OCI-LY1 (cell line): ENCODE measurements around the gene DNAJA3.

Experiments used
- H2AFZ ChIP-seq: fragments of 200-600 bp; sonication (generic), shearing (Covaris generic); 2 replicates; pipeline ENCODE4 v1.6.0; 2014; ENCODE audit warnings: antibody characterized with exemption, mild to moderate bottlenecking, low read length
- H3F3A ChIP-seq: fragments of 200-600 bp; sonication (generic), shearing (Covaris generic); 2 replicates; pipeline ENCODE4 v1.6.0; 2014; ENCODE audit warnings: mild to moderate bottlenecking, antibody characterized with exemption, low read length, moderate library complexity; ENCODE audit not compliant: insufficient read depth
- H3K27ac ChIP-seq: fragments of 200-600 bp; sonication (generic); 2 replicates; pipeline ENCODE4 v1.5.1; 2014; ENCODE audit warnings: low read length, mixed run types, mild to moderate bottlenecking, low read depth; ENCODE audit not compliant: poor library complexity, severe bottlenecking
- H3K27me3 ChIP-seq: fragments of 200-600 bp; sonication (generic); 2 replicates; pipeline ENCODE4 v1.6.0; 2014; ENCODE audit warnings: antibody characterized with exemption, mild to moderate bottlenecking, low read length, moderate library complexity; ENCODE audit not compliant: insufficient read depth
- H3K36me3 ChIP-seq: fragments of 200-600 bp; sonication (generic); 2 replicates; pipeline ENCODE4 v1.6.1; 2014; ENCODE audit warnings: mild to moderate bottlenecking, antibody characterized with exemption, low read length, moderate library complexity, mixed read lengths; ENCODE audit not compliant: insufficient read depth
- H3K4me1 ChIP-seq: fragments of 200-600 bp; sonication (generic); 2 replicates; pipeline ENCODE4 v1.5.1; 2014; ENCODE audit warnings: mild to moderate bottlenecking, low read length, moderate library complexity; ENCODE audit not compliant: insufficient read depth, severe bottlenecking
- H3K4me2 ChIP-seq: fragments of 200-600 bp; sonication (generic), shearing (Covaris generic); 2 replicates; pipeline ENCODE4 v1.6.1; 2014; ENCODE audit warnings: low read length
- H3K4me3 ChIP-seq: fragments of 200-600 bp; sonication (generic); 2 replicates; pipeline ENCODE4 v1.5.1; 2014; ENCODE audit warnings: low read length, low read depth, mild to moderate bottlenecking, mixed read lengths; ENCODE audit not compliant: poor library complexity, severe bottlenecking
- H3K79me2 ChIP-seq: fragments of 200-600 bp; shearing (Covaris generic); 2 replicates; pipeline ENCODE4 v1.6.1; 2016; ENCODE audit warnings: mixed run types, low read length, mixed read lengths; ENCODE audit not compliant: insufficient read depth
- H3K9ac ChIP-seq: fragments of 200-600 bp; sonication (generic), shearing (Covaris generic); 2 replicates; pipeline ENCODE4 v1.6.1; 2014; ENCODE audit warnings: mild to moderate bottlenecking, low read length, mixed read lengths
- H3K9me2 ChIP-seq: fragments of 200-600 bp; sonication (generic), shearing (Covaris generic); 2 replicates; pipeline ENCODE4 v1.6.1; 2014; ENCODE audit warnings: low read depth, mild to moderate bottlenecking, low read length, mixed read lengths
- H3K9me3 ChIP-seq: fragments of 200-600 bp; shearing (Covaris generic); 2 replicates; pipeline ENCODE4 v1.6.1; 2014; ENCODE audit warnings: low read length, mixed read lengths
- H4K20me1 ChIP-seq: fragments of 200-600 bp; sonication (generic), shearing (Covaris generic); 2 replicates; pipeline ENCODE4 v1.6.0; 2016; ENCODE audit warnings: mild to moderate bottlenecking, low read length; ENCODE audit not compliant: insufficient read depth
- CTCF ChIP-seq: fragments of 200-600 bp; sonication (generic), shearing (Covaris generic); IDR thresholded peaks from 2 replicates; pipeline ENCODE4 v1.5.1; 2017; ENCODE audit warnings: mild to moderate bottlenecking, antibody characterized with exemption, low read length, moderate library complexity, mixed read lengths
- EZH2 ChIP-seq: fragments of 200-600 bp; sonication (generic), shearing (Covaris generic); IDR thresholded peaks from 2 replicates; pipeline ENCODE4 v1.8.0; 2017; ENCODE audit warnings: borderline replicate concordance, mixed run types, mild to moderate bottlenecking, antibody characterized with exemption, low read length, moderate library complexity, mixed read lengths

Gene DNAJA3

GRCh38 chr16:4390266-4391260, 35.1 kb upstream of the DNAJA3 start:
- Histone ChIP-seq H3K79me2 (no peaks in the 10 kb centered on the region), H3K36me3 (peaks cover 64% of the 10 kb centered on the region), H3K27ac (no peak overlapping the region), H2AFZ (no peak overlapping the region), H3K9ac (no peak overlapping the region), H4K20me1 (no peaks in the 10 kb centered on the region), H3K9me2 (no peaks in the 10 kb centered on the region), H3K4me2 (no peak overlapping the region), H3K4me3 (no peak overlapping the region), H3K9me3 (no peaks in the 10 kb centered on the region), H3F3A (no peaks in the 10 kb centered on the region), H3K4me1 (peaks cover 13% of the 10 kb centered on the region), H3K27me3 (no peaks in the 10 kb centered on the region)
- TF ChIP-seq EZH2 (no peak), CTCF (no peak)

- no peaks in the 10 kb centered on the region for H3K9me3 ChIP-seq
- no peak overlapping the region for H3K4me3 ChIP-seq
- H3K36me3 ChIP-seq, result peaks cover 62% of the 10 kb centered on the region
- H4K20me1 ChIP-seq, result no peaks in the 10 kb centered on the region
- H3K4me2 ChIP-seq, result no peak overlapping the region
- no peaks in the 10 kb centered on the region for H3K27me3 ChIP-seq
- H3F3A ChIP-seq, result no peaks in the 10 kb centered on the region
- H3K9me2 ChIP-seq, result no peaks in the 10 kb centered on the region
- no peak overlapping the region for H3K9ac ChIP-seq
- peaks cover 13% of the 10 kb centered on the region for H3K4me1 ChIP-seq
- TF ChIP-seq CTCF (no peak), EZH2 (no peak)
- H3K27ac ChIP-seq, result no peak overlapping the region
- no peak overlapping the region for H2AFZ ChIP-seq
- no peaks in the 10 kb centered on the region for H3K79me2 ChIP-seq
These were observed 33.9 kb upstream of the DNAJA3 start for GRCh38 chr16:4391631-4392381.

- H3K9me2 ChIP-seq, result no peaks in the 10 kb centered on the region
- H3K27me3 ChIP-seq, result no peaks in the 10 kb centered on the region
- TF ChIP-seq CTCF, result no peak
- TF ChIP-seq EZH2, result no peak
- peaks cover 13% of the 10 kb centered on the region for H3K4me1 ChIP-seq
- no peaks in the 10 kb centered on the region for H3K9me3 ChIP-seq
- no peak overlapping the region for H3K4me2 ChIP-seq
- no peaks in the 10 kb centered on the region for H3K79me2 ChIP-seq
- H3K27ac ChIP-seq, result no peak overlapping the region
- H3K4me3 ChIP-seq, result no peak overlapping the region
- H3K36me3 ChIP-seq, result peaks cover 63% of the 10 kb centered on the region
- no peaks in the 10 kb centered on the region for H3F3A ChIP-seq
- no peaks in the 10 kb centered on the region for H4K20me1 ChIP-seq
- H2AFZ ChIP-seq, result no peak overlapping the region
- no peak overlapping the region for H3K9ac ChIP-seq
These were observed 33.1 kb upstream of the DNAJA3 start for GRCh38 chr16:4392382-4393239.
